OCI-LY1 (cell line): Measurements from ENCODE around the gene CHRM4.

Experiments
- EZH2 ChIP-seq: fragments of 200-600 bp; sonication (generic), shearing (Covaris generic); IDR thresholded peaks from 2 replicates; pipeline ENCODE4 v1.8.0; 2017; ENCODE audit warnings: borderline replicate concordance, mixed run types, mild to moderate bottlenecking, antibody characterized with exemption, low read length, moderate library complexity, mixed read lengths
- TF ChIP-seq, protein P1 (sequence below): fragments of 200-600 bp; sonication (generic), shearing (Covaris generic); IDR thresholded peaks from 2 replicates; pipeline ENCODE4 v1.5.1; 2017; ENCODE audit warnings: mild to moderate bottlenecking, antibody characterized with exemption, low read length, moderate library complexity, mixed read lengths

DNA sequence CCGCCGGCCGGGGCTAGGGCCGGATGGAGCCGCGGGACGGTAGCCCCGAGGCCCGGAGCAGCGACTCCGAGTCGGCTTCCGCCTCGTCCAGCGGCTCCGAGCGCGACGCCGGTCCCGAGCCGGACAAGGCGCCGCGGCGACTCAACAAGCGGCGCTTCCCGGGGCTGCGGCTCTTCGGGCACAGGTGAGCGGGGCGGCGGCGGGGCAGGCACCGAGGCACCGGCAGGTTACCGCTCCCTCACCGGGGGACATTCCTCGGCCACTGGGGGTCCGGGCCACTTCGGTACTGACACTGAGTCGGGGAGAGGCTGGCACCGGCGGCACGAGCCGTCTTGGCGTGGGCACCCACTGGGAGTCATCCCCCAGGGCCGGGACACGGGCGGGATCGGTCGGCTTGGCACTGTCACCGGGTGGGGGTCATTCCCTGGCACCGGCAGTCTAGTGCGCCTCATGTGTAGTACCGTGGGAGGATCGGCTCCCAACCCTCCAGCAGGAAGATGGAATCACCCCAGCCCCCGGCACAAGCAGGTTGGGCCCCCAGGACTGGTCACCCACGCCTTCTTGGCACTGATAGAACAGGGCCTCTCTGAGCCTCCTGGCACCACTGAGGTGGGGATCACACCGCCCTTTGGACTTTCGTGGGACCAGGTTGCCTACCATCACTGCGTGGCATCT is 43.8 kb downstream of the CHRM4 start:
- no peak for TF ChIP-seq EZH2
- TF ChIP-seq, protein P1, sequence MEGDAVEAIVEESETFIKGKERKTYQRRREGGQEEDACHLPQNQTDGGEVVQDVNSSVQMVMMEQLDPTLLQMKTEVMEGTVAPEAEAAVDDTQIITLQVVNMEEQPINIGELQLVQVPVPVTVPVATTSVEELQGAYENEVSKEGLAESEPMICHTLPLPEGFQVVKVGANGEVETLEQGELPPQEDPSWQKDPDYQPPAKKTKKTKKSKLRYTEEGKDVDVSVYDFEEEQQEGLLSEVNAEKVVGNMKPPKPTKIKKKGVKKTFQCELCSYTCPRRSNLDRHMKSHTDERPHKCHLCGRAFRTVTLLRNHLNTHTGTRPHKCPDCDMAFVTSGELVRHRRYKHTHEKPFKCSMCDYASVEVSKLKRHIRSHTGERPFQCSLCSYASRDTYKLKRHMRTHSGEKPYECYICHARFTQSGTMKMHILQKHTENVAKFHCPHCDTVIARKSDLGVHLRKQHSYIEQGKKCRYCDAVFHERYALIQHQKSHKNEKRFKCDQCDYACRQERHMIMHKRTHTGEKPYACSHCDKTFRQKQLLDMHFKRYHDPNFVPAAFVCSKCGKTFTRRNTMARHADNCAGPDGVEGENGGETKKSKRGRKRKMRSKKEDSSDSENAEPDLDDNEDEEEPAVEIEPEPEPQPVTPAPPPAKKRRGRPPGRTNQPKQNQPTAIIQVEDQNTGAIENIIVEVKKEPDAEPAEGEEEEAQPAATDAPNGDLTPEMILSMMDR, result no peak
